AG09309 (cell line): ENCODE results near the gene RGS3.

ENCODE experiments used
- DNase-seq: peaks from one replicate; pipeline ENCODE4 v3.0.0-alpha.2; 2010; ENCODE audit warnings: low read depth
- H3K4me3 ChIP-seq: 2 replicates; pipeline ENCODE4 v1.5.1; 2011; ENCODE audit warnings: mild to moderate bottlenecking, low read depth, low read length, moderate library complexity; ENCODE audit not compliant: control insufficient read depth
- TF ChIP-seq, protein P1 (sequence below): IDR thresholded peaks from 2 replicates; pipeline ENCODE4 v1.5.1; 2011; ENCODE audit warnings: mild to moderate bottlenecking, low read depth, low read length, inconsistent platforms; ENCODE audit not compliant: insufficient read depth, control insufficient read depth; ENCODE audit errors: missing control alignments

The RGS3 gene

DNA sequence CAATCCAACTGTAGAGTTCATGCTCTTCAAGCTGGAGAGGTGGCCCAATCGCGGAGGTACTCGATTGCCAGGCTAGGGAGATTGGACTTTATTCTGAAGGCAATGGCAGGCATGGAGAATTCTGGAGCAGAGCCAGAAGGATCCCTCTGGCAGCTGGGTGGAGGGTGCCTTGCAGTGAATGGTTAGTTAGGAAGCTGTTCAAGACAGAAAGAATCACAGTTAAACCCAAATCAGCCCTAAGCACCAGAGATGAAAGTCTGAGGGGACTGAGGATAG lies 182.4 kb downstream of the RGS3 start:
- H3K4me3 ChIP-seq, result no peak overlapping the region
- TF ChIP-seq, protein P1, sequence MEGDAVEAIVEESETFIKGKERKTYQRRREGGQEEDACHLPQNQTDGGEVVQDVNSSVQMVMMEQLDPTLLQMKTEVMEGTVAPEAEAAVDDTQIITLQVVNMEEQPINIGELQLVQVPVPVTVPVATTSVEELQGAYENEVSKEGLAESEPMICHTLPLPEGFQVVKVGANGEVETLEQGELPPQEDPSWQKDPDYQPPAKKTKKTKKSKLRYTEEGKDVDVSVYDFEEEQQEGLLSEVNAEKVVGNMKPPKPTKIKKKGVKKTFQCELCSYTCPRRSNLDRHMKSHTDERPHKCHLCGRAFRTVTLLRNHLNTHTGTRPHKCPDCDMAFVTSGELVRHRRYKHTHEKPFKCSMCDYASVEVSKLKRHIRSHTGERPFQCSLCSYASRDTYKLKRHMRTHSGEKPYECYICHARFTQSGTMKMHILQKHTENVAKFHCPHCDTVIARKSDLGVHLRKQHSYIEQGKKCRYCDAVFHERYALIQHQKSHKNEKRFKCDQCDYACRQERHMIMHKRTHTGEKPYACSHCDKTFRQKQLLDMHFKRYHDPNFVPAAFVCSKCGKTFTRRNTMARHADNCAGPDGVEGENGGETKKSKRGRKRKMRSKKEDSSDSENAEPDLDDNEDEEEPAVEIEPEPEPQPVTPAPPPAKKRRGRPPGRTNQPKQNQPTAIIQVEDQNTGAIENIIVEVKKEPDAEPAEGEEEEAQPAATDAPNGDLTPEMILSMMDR, result no peak
- no peak for DNase-seq

DNA sequence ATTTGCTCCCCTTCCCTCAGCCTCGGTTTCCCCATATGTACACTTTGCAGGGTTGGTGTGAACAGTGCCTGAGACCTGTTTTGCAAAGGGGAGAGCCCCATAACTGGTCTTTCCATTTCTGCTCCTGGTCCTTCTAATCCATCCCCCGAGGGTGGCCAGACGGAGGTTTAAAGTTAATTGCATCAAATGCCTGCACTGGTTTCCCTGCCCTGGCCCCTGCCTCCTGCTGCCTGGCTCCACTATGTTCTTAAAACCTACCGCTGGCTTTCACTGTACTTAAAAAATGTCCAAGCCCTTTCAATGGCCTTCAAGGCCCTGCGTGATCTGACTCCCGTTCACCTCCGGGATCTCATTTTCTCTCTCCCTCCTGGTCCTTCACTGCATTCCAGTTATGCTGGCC lies 183.0 kb downstream of the RGS3 start:
- DNase-seq, result no peak

More for the DNA sequence above, 183.0 kb downstream of the RGS3 start:
- TF ChIP-seq, protein P1, result no peak
- no peak overlapping the region for H3K4me3 ChIP-seq
